ENCODE results near the gene MEGF8.

DNA sequence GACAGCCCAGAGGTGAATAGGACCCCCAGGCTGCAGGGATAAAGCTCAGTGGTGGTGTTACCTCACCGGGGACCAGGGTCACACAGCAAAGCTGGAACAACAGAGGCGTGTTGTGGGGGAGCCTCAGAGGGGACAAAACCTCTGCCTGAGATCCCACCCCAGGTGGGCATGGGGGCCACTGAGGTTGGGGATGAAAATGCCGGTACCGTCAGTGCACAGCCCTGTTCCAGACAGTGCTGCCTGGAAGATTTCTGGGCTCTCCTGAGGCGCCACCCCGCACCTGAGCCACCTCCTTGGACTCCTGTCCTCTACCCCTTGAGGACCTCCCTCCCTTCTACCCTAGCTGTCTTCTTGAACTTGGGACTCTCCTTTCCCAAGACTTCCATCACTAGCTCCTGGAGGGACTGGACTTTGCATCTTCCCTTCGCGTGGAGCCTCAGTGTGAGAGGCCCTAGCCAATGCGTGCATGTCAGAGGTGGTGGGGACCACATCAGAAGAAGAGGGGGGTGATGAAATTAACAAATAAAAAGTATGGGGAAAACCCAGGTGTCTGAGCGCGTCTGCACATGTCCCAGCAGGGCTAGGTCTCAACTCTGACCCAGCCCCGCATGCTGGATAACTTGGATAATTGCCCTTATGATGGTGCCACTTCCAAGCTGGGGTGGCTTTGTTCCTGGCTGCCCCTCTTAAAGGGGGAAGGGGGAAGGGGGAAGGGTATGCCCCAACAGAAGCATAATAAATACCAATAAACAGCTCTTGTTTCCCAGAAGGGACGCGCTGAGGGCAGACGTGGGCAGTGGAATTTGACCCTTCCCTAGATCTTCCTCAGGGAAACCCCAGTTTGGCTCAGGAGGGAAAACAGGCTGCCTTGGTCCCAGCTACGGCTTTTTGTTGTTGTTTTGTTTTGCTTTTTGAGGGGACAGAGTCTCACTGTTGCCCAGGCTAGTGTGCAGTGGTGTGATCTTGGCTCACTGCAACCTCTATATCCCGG lies 53.1 kb downstream of the MEGF8 start:
- TF ChIP-seq, protein P1, sequence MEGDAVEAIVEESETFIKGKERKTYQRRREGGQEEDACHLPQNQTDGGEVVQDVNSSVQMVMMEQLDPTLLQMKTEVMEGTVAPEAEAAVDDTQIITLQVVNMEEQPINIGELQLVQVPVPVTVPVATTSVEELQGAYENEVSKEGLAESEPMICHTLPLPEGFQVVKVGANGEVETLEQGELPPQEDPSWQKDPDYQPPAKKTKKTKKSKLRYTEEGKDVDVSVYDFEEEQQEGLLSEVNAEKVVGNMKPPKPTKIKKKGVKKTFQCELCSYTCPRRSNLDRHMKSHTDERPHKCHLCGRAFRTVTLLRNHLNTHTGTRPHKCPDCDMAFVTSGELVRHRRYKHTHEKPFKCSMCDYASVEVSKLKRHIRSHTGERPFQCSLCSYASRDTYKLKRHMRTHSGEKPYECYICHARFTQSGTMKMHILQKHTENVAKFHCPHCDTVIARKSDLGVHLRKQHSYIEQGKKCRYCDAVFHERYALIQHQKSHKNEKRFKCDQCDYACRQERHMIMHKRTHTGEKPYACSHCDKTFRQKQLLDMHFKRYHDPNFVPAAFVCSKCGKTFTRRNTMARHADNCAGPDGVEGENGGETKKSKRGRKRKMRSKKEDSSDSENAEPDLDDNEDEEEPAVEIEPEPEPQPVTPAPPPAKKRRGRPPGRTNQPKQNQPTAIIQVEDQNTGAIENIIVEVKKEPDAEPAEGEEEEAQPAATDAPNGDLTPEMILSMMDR (IDR thresholded peaks at IDR 0.05), result no peak
- TF ChIP-seq POLR2AphosphoS5 (IDR thresholded peaks at IDR 0.05) (no peak), EP300 (IDR thresholded peaks at IDR 0.05) (no peak), POLR2A (IDR thresholded peaks at IDR 0.05) (no peak)

Measured in suprapubic skin (tissue), 4 donors.